Measurements from ENCODE around the gene CHCHD4. TPM values are rescaled to one million over a fixed set of nuclear protein-coding genes. Genes with fewer than 3 reads are reported as not detected.

CHCHD4 gene
- total RNA-seq, 1 experiment from 2014 or later, result 33.5 TPM

DNA sequence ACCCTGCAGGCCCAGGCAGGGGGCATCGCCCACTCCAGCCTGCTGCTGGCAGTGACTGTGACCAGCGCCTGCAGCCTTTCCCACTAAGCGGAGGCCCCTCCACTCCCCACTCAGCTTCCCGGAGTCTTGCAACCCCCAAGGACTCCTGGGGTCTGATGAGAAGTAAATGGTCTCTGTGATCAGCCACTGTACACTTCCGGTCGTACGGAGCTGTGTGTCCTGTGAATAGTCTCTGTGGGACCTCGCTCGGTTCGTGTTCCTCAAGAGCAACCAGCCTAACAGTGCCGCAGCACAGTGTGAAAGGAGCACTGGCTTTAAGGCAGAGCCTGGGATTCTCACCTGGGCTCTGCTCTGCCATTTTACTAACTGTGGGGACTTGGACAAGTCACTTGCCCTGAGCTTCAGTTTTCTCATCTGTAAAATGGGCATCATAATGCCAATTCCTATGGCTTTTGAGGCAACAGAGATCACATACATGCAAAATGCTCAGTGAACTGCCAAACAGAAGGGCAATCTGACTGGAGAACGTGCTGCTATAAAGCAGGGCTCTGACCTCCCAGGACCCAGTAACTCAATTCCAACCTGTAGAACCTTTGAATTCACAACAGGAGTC is 26.9 kb upstream of the CHCHD4 start:
- POLR2A ChIA-PET (ENCODE audit: low non-redundant PET), result no interaction called here
- Histone ChIP-seq H3K4me3 (ENCODE audit: low read depth, low read length, poor library complexity, severe bottlenecking) (no peak overlapping the region), H3K27ac (ENCODE audit: low read depth, low read length, poor library complexity, severe bottlenecking) (no peak overlapping the region), H3K4me1 (ENCODE audit: insufficient read depth, low read length, poor library complexity, severe bottlenecking) (peaks cover 9% of the 10 kb centered on the region), H3K9me3 (ENCODE audit: low read depth, low read length, poor library complexity, severe bottlenecking) (no peaks in the 10 kb centered on the region), H3K27me3 (replicated peaks; ENCODE audit: insufficient read depth, low read depth, low read length, poor library complexity) (no peaks in the 10 kb centered on the region), H3K36me3 (ENCODE audit: insufficient read depth, low read length, poor library complexity, severe bottlenecking) (peaks cover 13% of the 10 kb centered on the region)
- intact Hi-C loops (cut with micrococcal nuclease; ENCODE audit: unreplicated experiment), result no loop called here
- no peak for TF ChIP-seq EZH2 (IDR thresholded peaks at IDR 0.05; ENCODE audit: borderline replicate concordance, low read depth, low read length, poor library complexity, severe bottlenecking)
- TF ChIP-seq, protein P1, sequence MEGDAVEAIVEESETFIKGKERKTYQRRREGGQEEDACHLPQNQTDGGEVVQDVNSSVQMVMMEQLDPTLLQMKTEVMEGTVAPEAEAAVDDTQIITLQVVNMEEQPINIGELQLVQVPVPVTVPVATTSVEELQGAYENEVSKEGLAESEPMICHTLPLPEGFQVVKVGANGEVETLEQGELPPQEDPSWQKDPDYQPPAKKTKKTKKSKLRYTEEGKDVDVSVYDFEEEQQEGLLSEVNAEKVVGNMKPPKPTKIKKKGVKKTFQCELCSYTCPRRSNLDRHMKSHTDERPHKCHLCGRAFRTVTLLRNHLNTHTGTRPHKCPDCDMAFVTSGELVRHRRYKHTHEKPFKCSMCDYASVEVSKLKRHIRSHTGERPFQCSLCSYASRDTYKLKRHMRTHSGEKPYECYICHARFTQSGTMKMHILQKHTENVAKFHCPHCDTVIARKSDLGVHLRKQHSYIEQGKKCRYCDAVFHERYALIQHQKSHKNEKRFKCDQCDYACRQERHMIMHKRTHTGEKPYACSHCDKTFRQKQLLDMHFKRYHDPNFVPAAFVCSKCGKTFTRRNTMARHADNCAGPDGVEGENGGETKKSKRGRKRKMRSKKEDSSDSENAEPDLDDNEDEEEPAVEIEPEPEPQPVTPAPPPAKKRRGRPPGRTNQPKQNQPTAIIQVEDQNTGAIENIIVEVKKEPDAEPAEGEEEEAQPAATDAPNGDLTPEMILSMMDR (conservative IDR thresholded peaks at IDR 0.05; ENCODE audit: low read depth, low read length), result no peak
- no peak for DNase-seq (ENCODE audit: low spot score)
- no TSS peak for BruUV-seq (replicated peaks)
- CTCF ChIA-PET, result no interaction called here

GRCh38 chr3:14150491-14151230 is 26.0 kb upstream of the CHCHD4 start:
- Histone ChIP-seq H3K4me1 (ENCODE audit: insufficient read depth, low read length, poor library complexity, severe bottlenecking) (peaks cover 9% of the 10 kb centered on the region), H3K4me3 (ENCODE audit: low read depth, low read length, poor library complexity, severe bottlenecking) (no peak overlapping the region), H3K27ac (ENCODE audit: low read depth, low read length, poor library complexity, severe bottlenecking) (no peak overlapping the region), H3K27me3 (replicated peaks; ENCODE audit: insufficient read depth, low read depth, low read length, poor library complexity) (no peaks in the 10 kb centered on the region), H3K9me3 (ENCODE audit: low read depth, low read length, poor library complexity, severe bottlenecking) (no peaks in the 10 kb centered on the region), H3K36me3 (ENCODE audit: insufficient read depth, low read length, poor library complexity, severe bottlenecking) (peaks cover 11% of the 10 kb centered on the region)
- DNase-seq (ENCODE audit: low spot score), result no peak
- CTCF ChIA-PET, result no interaction called here
- TF ChIP-seq EZH2 (IDR thresholded peaks at IDR 0.05; ENCODE audit: borderline replicate concordance, low read depth, low read length, poor library complexity, severe bottlenecking), result no peak
- TF ChIP-seq, protein P1 (conservative IDR thresholded peaks at IDR 0.05; ENCODE audit: low read depth, low read length), result no peak
- POLR2A ChIA-PET (ENCODE audit: low non-redundant PET), result no interaction called here
- no TSS peak for BruUV-seq (replicated peaks)
- intact Hi-C loops (cut with micrococcal nuclease; ENCODE audit: unreplicated experiment), result no loop called here

DNA sequence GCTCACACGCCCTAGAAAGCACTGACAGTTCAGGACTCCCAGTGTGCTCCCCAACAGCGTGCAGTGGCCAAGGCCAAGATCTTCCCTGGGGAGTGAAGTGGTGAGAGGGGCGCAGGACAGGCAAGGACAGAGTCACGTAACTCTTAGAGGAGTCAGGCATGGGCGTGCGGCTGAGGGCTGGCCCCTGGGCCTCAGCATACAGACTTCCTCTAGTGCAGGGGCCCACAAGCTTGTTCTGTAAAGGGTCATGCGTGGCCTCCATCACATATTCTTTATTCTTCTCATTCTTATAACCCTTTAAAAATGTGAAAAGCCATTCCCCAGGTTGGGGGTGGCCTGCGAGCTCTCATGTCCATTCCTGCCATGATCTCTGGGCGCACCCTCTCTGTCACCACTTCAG is 25.4 kb upstream of the CHCHD4 start:
- TF ChIP-seq EZH2 (IDR thresholded peaks at IDR 0.05; ENCODE audit: borderline replicate concordance, low read depth, low read length, poor library complexity, severe bottlenecking), result no peak
- TF ChIP-seq, protein P1 (conservative IDR thresholded peaks at IDR 0.05; ENCODE audit: low read depth, low read length), result no peak
- Histone ChIP-seq H3K9me3 (ENCODE audit: low read depth, low read length, poor library complexity, severe bottlenecking) (no peaks in the 10 kb centered on the region), H3K36me3 (ENCODE audit: insufficient read depth, low read length, poor library complexity, severe bottlenecking) (peaks cover 13% of the 10 kb centered on the region), H3K4me1 (ENCODE audit: insufficient read depth, low read length, poor library complexity, severe bottlenecking) (peaks cover 11% of the 10 kb centered on the region), H3K4me3 (ENCODE audit: low read depth, low read length, poor library complexity, severe bottlenecking) (no peak overlapping the region), H3K27ac (ENCODE audit: low read depth, low read length, poor library complexity, severe bottlenecking) (no peak overlapping the region), H3K27me3 (replicated peaks; ENCODE audit: insufficient read depth, low read depth, low read length, poor library complexity) (no peaks in the 10 kb centered on the region)
- intact Hi-C loops (cut with micrococcal nuclease; ENCODE audit: unreplicated experiment), result no loop called here
- CTCF ChIA-PET, result no interaction called here
- DNase-seq (ENCODE audit: low spot score), result no peak
- POLR2A ChIA-PET (ENCODE audit: low non-redundant PET), result no interaction called here
- no TSS peak for BruUV-seq (replicated peaks)
